ENCODE measurements around the gene TANK.
"Not testable (repeated sequence)": the region's sequence is repeated elsewhere in the genome, so short reads cannot be mapped to it uniquely, and the experiment has no call there.

TANK gene

GRCh38 chr2:161166538-161167409 lies 6.5 kb downstream of the TANK start:
- DNase-seq (ENCODE audit: low spot score), result no peak

- no peak for DNase-seq (ENCODE audit: low spot score)
These were observed 9.1 kb downstream of the TANK start for GRCh38 chr2:161169335-161169734.

- no peak for DNase-seq (ENCODE audit: low spot score)
These were observed 10.1 kb downstream of the TANK start for GRCh38 chr2:161170377-161170776.

- DNase-seq (ENCODE audit: low spot score), result no peak
These were observed 11.0 kb downstream of the TANK start for GRCh38 chr2:161170958-161171932.

- DNase-seq (ENCODE audit: low spot score), result no peak
These were observed 12.8 kb downstream of the TANK start for GRCh38 chr2:161172901-161173540.

GRCh38 chr2:161173541-161174194 lies 13.4 kb downstream of the TANK start:
- no peak for DNase-seq (ENCODE audit: low spot score)

GRCh38 chr2:161177969-161178368 lies 17.7 kb downstream of the TANK start:
- no peak for DNase-seq (ENCODE audit: low spot score)

GRCh38 chr2:161178756-161179155 lies 18.5 kb downstream of the TANK start:
- DNase-seq (ENCODE audit: low spot score), result no peak

- DNase-seq (ENCODE audit: low spot score), result no peak
These were observed 29.8 kb downstream of the TANK start for GRCh38 chr2:161190050-161190449.

- not testable (repeated sequence) for DNase-seq (ENCODE audit: low spot score)
These were observed 35.4 kb downstream of the TANK start for GRCh38 chr2:161195602-161196001.

GRCh38 chr2:161199912-161200701 lies 39.9 kb downstream of the TANK start:
- DNase-seq (ENCODE audit: low spot score), result peak; percentile 18

- no peak for DNase-seq (ENCODE audit: low spot score)
These were observed 44.6 kb downstream of the TANK start for GRCh38 chr2:161204846-161205245.

- no peak for DNase-seq (ENCODE audit: low spot score)
These were observed 46.3 kb downstream of the TANK start for GRCh38 chr2:161206471-161207032.

- DNase-seq (ENCODE audit: low spot score), result peak; percentile 8
These were observed 47.7 kb downstream of the TANK start for GRCh38 chr2:161207941-161208340.

GRCh38 chr2:161208527-161209139 lies 48.4 kb downstream of the TANK start:
- no peak for DNase-seq (ENCODE audit: low spot score)

GRCh38 chr2:161209902-161210301 lies 49.7 kb downstream of the TANK start:
- no peak for DNase-seq (ENCODE audit: low spot score)

- no peak for DNase-seq (ENCODE audit: low spot score)
These were observed 57.5 kb downstream of the TANK start for GRCh38 chr2:161217597-161218185.

GRCh38 chr2:161219211-161219610 lies 59.0 kb downstream of the TANK start:
- DNase-seq (ENCODE audit: low spot score), result no peak

- peak; percentile 63 for DNase-seq (ENCODE audit: low spot score)
These were observed 63.0 kb downstream of the TANK start for GRCh38 chr2:161223139-161223732.

All from Ammon's horn (tissue), 1 donor.